Gastroesophageal sphincter (tissue), 4 donors: ENCODE data around the gene EAF1. TPM values are rescaled to one million over a fixed set of nuclear protein-coding genes. Genes with fewer than 3 reads are reported as not detected.
"Not testable (repeated sequence)": the region's sequence is repeated elsewhere in the genome, so short reads cannot be mapped to it uniquely, and the experiment has no call there.

Source experiments
- ATAC-seq: fragments of 150-250 bp; one replicate; pipeline ENCODE4 v1.9.1; 2016; ENCODE audit warnings: mild to moderate bottlenecking, moderate library complexity
- H3K27ac ChIP-seq, 4 donors: fragments of 200-600 bp; sonication (generic) in 3 of 4; 1 replicate in 3 of 4; 2 replicates in 1 of 4; pipeline ENCODE4 v1.5.1; 2016 to 2019
- H3K27me3 ChIP-seq: fragments of 200-600 bp; sonication (generic); one replicate; pipeline ENCODE4 v1.5.1; 2019
- H3K36me3 ChIP-seq, 2 donors: fragments of 200-600 bp; sonication (generic); one replicate each; pipeline ENCODE4 v1.5.1; 2019; ENCODE audit warnings: control low read depth in 1 of 2
- H3K4me1 ChIP-seq, 3 donors: fragments of 200-600 bp; sonication (generic); 1 replicate in 2 of 3; 2 replicates in 1 of 3; pipeline ENCODE4 v1.5.1; 2016 to 2019; ENCODE audit warnings: control low read depth in 2 of 3
- H3K4me3 ChIP-seq, 2 donors: fragments of 200-600 bp; sonication (generic); one replicate each; pipeline ENCODE4 v1.5.1; 2019; ENCODE audit warnings: mild to moderate bottlenecking in 1 of 2, moderate library complexity in 1 of 2
- H3K9me3 ChIP-seq, 3 donors: fragments of 200-600 bp; sonication (generic); one replicate each; pipeline ENCODE4 v1.5.1; 2017 to 2019; ENCODE audit warnings: control low read depth in 2 of 3
- EP300 ChIP-seq: sonication (generic); formaldehyde crosslinking; IDR thresholded peaks from one replicate; pipeline ENCODE4 v1.6.1; 2017; ENCODE audit warnings: antibody characterized with exemption, mild to moderate bottlenecking
- POLR2A ChIP-seq, 2 donors: fragments of 450-650 bp; IDR thresholded peaks; one replicate each; pipeline ENCODE4 v1.6.1; 2017; ENCODE audit warnings: antibody characterized with exemption in 2 of 2, mild to moderate bottlenecking in 2 of 2, moderate library complexity in 1 of 2
- POLR2AphosphoS5 ChIP-seq: sonication (generic); formaldehyde crosslinking; IDR thresholded peaks from one replicate; pipeline ENCODE4 v1.6.1; 2017; ENCODE audit warnings: antibody characterized with exemption
- WGBS, 2 donors: methylation state at CpG; one replicate each; pipeline ENCODE4 v1.1.5; 2018; ENCODE audit warnings: low coverage in 1 of 2; 5-methylcytosine and 5-hydroxymethylcytosine counted together
- total RNA-seq, 4 donors: library from RNA; depleted of rRNA; stranded (reverse); fragments of >200 nt; gene quantifications; one replicate each; pipeline ENCODE4 v1.1.0, GENCODE V29; 2016
- TF ChIP-seq, protein P1 (sequence below), 4 experiments: fragments of 200-600 bp in 2 of 4; fragments of 450-650 bp in 2 of 4; sonication (generic) in 1 of 4; IDR thresholded peaks; one replicate each; pipeline ENCODE4 v1.5.1; 2017 to 2019; ENCODE audit warnings: antibody characterized with exemption in 4 of 4, mild to moderate bottlenecking in 2 of 4, moderate library complexity in 2 of 4

EAF1 gene
- total RNA-seq, 4 donors from 2014 or later: 10.3 to 18.6 (median 15.6) TPM

DNA sequence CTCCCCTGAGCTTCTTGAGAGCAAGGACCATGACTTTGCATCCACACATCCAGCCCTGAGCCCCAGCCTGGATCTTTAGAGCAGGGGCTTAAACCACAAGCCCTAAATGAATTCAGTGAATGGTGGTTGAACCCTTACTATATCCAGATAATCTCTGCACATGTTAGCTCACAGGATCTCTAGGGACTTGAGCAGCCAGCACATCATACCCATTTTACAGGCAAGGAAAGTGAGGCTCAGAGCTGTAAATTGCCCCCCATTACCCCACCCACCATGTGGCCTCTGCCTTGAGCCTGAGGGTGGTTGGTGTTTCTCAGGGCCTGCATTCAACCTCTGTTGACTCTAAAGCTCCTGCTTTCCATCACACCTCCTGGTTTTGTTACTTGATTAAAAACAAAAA, 27.6 kb downstream of the EAF1 start:
- Histone ChIP-seq H3K27ac (no peak overlapping the region), H3K4me1 (no peaks in the 10 kb centered on the region), H3K27me3 (no peaks in the 10 kb centered on the region), H3K9me3 (no peaks in the 10 kb centered on the region), H3K36me3 (peaks cover 0 to 71% of the 10 kb centered on the region in 2 donors), H3K4me3 (no peak overlapping the region)
- TF ChIP-seq POLR2A (IDR thresholded peaks at IDR 0.05) (no peak), EP300 (no peak), POLR2AphosphoS5 (no peak)
- TF ChIP-seq, protein P1, sequence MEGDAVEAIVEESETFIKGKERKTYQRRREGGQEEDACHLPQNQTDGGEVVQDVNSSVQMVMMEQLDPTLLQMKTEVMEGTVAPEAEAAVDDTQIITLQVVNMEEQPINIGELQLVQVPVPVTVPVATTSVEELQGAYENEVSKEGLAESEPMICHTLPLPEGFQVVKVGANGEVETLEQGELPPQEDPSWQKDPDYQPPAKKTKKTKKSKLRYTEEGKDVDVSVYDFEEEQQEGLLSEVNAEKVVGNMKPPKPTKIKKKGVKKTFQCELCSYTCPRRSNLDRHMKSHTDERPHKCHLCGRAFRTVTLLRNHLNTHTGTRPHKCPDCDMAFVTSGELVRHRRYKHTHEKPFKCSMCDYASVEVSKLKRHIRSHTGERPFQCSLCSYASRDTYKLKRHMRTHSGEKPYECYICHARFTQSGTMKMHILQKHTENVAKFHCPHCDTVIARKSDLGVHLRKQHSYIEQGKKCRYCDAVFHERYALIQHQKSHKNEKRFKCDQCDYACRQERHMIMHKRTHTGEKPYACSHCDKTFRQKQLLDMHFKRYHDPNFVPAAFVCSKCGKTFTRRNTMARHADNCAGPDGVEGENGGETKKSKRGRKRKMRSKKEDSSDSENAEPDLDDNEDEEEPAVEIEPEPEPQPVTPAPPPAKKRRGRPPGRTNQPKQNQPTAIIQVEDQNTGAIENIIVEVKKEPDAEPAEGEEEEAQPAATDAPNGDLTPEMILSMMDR (IDR thresholded peaks at IDR 0.05): no peak
- no peak for ATAC-seq

DNA sequence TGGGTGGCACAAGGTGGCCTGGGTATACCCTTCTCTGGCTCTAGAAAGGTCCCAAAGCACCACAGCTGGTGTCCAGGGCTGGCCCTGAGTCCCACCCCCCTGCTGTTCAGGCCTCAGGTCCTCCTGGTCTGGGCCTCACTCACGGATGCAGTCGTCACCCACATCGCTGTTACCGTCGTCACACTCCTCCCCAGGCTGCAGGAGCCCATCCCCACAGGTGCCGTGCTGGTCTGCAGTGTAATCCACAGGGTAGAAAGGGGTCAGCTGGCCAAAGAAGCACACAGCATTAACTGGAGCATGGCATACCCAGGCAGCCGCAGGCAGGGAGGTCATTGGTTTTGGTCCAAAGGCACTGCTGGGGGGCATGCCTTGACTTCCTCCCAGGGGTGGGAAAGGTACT, 28.4 kb downstream of the EAF1 start:
- WGBS, 2 donors: 85% methylated on average over 4 of the region's 7 CpGs; no CpG with 5 or more reads in 1 of the 2 donors
- no peak overlapping the region for H3K27ac ChIP-seq
- no peak for TF ChIP-seq POLR2AphosphoS5
- TF ChIP-seq EP300: no peak
- TF ChIP-seq, protein P1 (IDR thresholded peaks at IDR 0.05): no peak
- TF ChIP-seq POLR2A (IDR thresholded peaks at IDR 0.05): no peak
- H3K4me1 ChIP-seq: no peaks in the 10 kb centered on the region
- H3K4me3 ChIP-seq: no peak overlapping the region
- no peaks in the 10 kb centered on the region for H3K9me3 ChIP-seq
- H3K36me3 ChIP-seq: peaks cover 0 to 63% of the 10 kb centered on the region in 2 donors
- ATAC-seq: no peak
- H3K27me3 ChIP-seq: no peaks in the 10 kb centered on the region

DNA sequence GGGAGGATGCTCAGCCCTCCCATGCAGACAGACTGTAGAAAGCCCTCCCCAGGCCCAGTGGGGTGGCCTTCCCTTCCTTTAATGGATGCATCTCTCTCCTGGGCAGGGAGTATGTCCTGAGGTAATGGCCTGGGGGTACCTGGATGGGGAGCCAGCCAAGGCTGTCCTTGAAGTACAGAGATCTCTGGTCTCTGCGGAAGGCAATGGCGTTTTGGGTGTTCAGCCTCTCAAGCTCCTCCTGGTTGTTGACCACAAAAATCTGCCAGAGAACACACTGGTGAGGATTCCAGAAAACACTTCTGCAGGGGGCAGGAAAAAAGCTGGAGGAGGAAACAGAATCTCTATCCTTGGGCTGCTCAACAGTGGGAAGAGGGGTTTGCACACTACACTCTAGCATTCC, 28.9 kb downstream of the EAF1 start:
- ATAC-seq: no peak
- TF ChIP-seq, protein P1 (IDR thresholded peaks at IDR 0.05): no peak
- no peak for TF ChIP-seq EP300
- TF ChIP-seq POLR2AphosphoS5: no peak
- TF ChIP-seq POLR2A (IDR thresholded peaks at IDR 0.05): no peak
- Histone ChIP-seq H3K27me3 (no peaks in the 10 kb centered on the region), H3K27ac (no peak overlapping the region), H3K4me1 (no peaks in the 10 kb centered on the region), H3K9me3 (no peaks in the 10 kb centered on the region), H3K4me3 (no peak overlapping the region), H3K36me3 (peaks cover 0 to 58% of the 10 kb centered on the region in 2 donors)
- 100% methylated on average over 1 of the region's 2 CpGs; no CpG with 5 or more reads in 1 of the 2 donors for WGBS, 2 donors

DNA sequence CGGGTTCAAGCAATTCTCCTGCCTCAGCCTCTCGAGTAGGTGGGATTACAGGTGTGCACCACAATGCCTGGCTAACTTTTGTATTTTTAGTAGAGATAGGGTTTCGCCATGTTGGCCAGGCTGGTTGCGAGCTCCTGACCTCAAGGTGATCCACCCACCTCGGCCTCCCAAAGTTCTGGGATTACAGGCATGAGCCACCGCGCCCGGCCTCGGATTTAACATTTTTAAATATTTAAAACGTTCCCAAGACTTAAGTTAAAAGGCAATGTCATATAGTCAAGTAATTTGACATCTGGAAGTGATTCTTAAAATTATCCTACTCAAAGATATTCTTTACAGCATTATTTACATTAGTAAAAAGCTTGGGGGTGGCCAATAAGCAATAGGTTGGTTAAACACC, 29.5 kb downstream of the EAF1 start:
- peaks cover 0 to 52% of the 10 kb centered on the region in 2 donors for H3K36me3 ChIP-seq

DNA sequence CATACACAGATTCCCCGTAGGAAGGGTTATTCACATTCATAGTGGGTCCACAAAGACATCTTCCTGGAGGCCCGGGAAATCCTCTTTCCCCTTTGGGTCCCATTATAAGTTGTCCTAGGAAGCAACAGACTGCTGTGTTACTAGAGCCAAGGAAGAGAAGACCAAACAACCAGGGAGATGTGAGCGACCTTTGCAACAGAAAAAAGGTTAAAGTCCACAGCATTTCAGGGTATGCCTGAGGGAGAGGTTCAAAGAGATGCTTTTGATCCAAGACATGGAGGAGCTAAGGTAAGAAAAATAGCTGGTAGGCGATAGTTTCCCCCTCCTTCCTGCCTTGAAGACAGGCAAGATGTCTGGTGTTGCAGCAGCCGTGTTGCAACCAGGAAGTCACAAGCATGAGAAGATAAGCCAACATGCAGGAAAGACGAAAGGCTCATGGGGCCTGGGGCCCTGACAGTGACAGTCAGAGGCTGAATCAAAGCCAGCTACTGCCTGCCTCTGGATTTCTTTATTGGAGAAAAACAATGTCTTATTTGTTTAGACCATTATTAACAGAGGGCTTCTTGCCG, 30.9 kb downstream of the EAF1 start:
- Histone ChIP-seq H3K27me3 (no peaks in the 10 kb centered on the region), H3K4me1 (no peaks in the 10 kb centered on the region), H3K36me3 (peaks cover 0 to 40% of the 10 kb centered on the region in 2 donors), H3K27ac (no peak overlapping the region), H3K4me3 (no peak overlapping the region), H3K9me3 (no peaks in the 10 kb centered on the region)
- TF ChIP-seq POLR2A (IDR thresholded peaks at IDR 0.05): no peak
- TF ChIP-seq POLR2AphosphoS5: no peak
- no peak for TF ChIP-seq EP300
- TF ChIP-seq, protein P1 (IDR thresholded peaks at IDR 0.05): no peak
- 93 to 98% methylated on average over 5 to 7 of the region's 7 CpGs for WGBS, 2 donors
- no peak for ATAC-seq

More for the DNA sequence above, 29.5 kb downstream of the EAF1 start:
- not testable (repeated sequence) for H3K9me3 ChIP-seq, H3K4me1 ChIP-seq, ATAC-seq, H3K27ac ChIP-seq, H3K4me3 ChIP-seq, H3K27me3 ChIP-seq
- WGBS, 2 donors: 91 to 94% methylated on average over 8 to 9 of the region's 10 CpGs
